K562 (cell line): ENCODE measurements around the gene NUDT5. TPM values are rescaled to one million over a fixed set of nuclear protein-coding genes. Genes with fewer than 3 reads are reported as not detected.

ENCODE experiments used
- ATF7 ChIP-seq: fragments of 450-650 bp; IDR thresholded peaks from 2 replicates; pipeline ENCODE4 v1.7.1; 2014; ENCODE audit warnings: mild to moderate bottlenecking, moderate library complexity
- CBX8 ChIP-seq: fragments of 200-600 bp; sonication (generic); IDR thresholded peaks from 2 replicates; pipeline ENCODE4 v1.6.1; 2012; ENCODE audit warnings: borderline replicate concordance, mixed run types, low read depth, mild to moderate bottlenecking, moderate library complexity, mixed read lengths, low read length, control low read depth, inconsistent platforms; ENCODE audit not compliant: poor library complexity, severe bottlenecking; ENCODE audit errors: extremely low read depth
- CHD7 ChIP-seq: fragments of 200-600 bp; sonication (generic); IDR thresholded peaks from one replicate; pipeline ENCODE4 v1.6.1; 2012; ENCODE audit warnings: mild to moderate bottlenecking, low read depth, low read length, inconsistent platforms
- ELF1 ChIP-seq: fragments of 200-800 bp; sonication (Bioruptor generic); IDR thresholded peaks from 2 replicates; pipeline ENCODE4 v1.6.1; 2016; ENCODE audit warnings: missing genetic modification characterization, missing compliant biosample characterization
- MYBL2 ChIP-seq, 2 experiments: fragments of 450-650 bp in 1 of 2; sonication (generic) in 1 of 2; formaldehyde crosslinking in 1 of 2; IDR thresholded peaks; 2 replicates each; pipeline versions ENCODE4 v1.6.1 to v1.8.1; 2017 to 2022; ENCODE audit warnings: borderline replicate concordance in 1 of 2, inconsistent platforms in 1 of 2, low read depth in 1 of 2, mild to moderate bottlenecking in 1 of 2, missing genetic modification reagents in 1 of 2, moderate library complexity in 1 of 2
- THRB ChIP-seq: fragments of 450-650 bp; formaldehyde crosslinking; conservative IDR thresholded peaks from 2 replicates; pipeline ENCODE4 v1.4.0; 2022; ENCODE audit warnings: mild to moderate bottlenecking, missing genetic modification characterization
- ZNF41 ChIP-seq: fragments of 250-450 bp; sonication (Bioruptor Pico); conservative IDR thresholded peaks from 2 replicates; pipeline ENCODE4 v1.4.0; 2020; ENCODE audit warnings: mild to moderate bottlenecking
- polyA plus RNA-seq, 8 experiments: library from polyadenylated mRNA; depleted of rRNA in 4 of 8; stranded (reverse) in 5 of 8; unstranded in 3 of 8; fragments of >200 nt; fragmentation: Nextera tagmentation in 2 of 8; fragmentation: Illumina TruSeq in 1 of 8; extraction: Ambion mirVana in 2 of 8; extraction: Trizol in 1 of 8; gene quantifications; 2 replicates each; pipeline versions ENCODE4 v1.2.1 to v1.2.3, GENCODE V29; 2011 to 2014; ENCODE audit warnings: inconsistent platforms in 1 of 8, missing spikeins in 1 of 8
- total RNA-seq, 7 experiments: library from RNA; depleted of rRNA in 6 of 7; stranded (reverse); fragments of >200 nt in 6 of 7; fragmentation: Illumina TruSeq in 2 of 7; extraction: Trizol in 2 of 7; gene quantifications; 2 replicates each; pipeline versions ENCODE4 v1.2.1 to v1.2.3, GENCODE V29; 2011 to 2021; ENCODE audit warnings: low replicate concordance in 1 of 7
- TF ChIP-seq, protein P1 (sequence below): fragments of 250-450 bp; sonication (Bioruptor Pico); IDR thresholded peaks from 2 replicates; pipeline ENCODE4 v1.4.0; 2020; ENCODE audit warnings: mild to moderate bottlenecking, moderate library complexity

The NUDT5 gene
- total and polyA plus RNA-seq, 9 of the 15 experiments (the other 6 are each of a cell fraction or from before 2014, with no cell fraction given), result 87.7 to 422 (median 186) TPM

DNA sequence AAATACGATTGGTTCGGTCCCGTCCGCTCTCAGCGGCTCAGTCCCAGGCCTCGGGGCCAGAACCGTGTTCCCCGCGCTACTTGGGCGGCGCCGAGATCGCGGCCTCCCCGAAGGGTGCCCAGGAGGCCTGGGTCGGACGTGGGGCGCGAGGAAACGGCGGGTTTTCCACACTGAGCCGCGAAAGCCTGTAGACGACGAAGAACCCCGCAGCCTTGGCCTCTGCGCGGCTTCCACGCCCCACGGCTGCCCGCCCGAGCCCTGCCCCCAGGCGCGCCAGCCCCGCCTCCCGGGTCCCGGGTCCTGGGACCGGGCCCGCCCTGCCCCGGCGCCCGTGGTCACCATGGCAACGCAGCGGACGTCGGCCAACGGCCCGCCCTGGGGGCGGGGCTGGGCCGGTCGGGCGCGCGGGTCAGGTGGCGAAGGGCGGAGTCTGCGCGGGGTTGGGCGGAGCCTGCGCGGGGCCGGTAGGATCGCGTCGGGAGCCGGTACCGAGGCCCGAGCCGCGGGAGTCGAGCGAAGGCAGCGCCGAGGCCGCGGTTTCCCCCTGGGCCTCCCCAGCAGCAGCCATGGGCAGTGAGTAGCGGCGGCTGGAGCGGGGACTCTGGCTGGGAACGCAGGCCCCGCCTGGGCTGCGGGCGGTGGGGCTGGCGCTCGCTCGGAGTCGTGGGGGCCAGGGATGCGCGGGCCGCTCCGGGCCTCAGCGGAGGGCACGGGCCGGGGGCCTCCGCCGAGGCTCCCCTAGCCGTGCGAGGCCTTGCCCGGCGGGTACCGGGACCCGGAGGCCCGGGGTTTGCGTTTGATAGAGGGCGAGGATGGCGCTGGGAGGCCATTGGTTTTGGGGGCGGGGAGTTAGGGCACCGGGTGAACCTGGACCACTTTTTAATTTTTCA, 66.2 kb downstream of the NUDT5 start, which contains the start of gene SEC61A2 (continued):
- TF ChIP-seq MYBL2 (IDR thresholded peaks at IDR 0.05; ENCODE audit: low read depth), result no peak
- TF ChIP-seq MYBL2 (CRISPR knock-in tag; IDR thresholded peaks at IDR 0.05; ENCODE audit: borderline replicate concordance), result no peak
- no peak for TF ChIP-seq ZNF41 (CRISPR knock-in tag)
- TF ChIP-seq ATF7, result 0 out of 2 replicates have a peak, but pooled peaks have one; percentile 61
- TF ChIP-seq, protein P1, sequence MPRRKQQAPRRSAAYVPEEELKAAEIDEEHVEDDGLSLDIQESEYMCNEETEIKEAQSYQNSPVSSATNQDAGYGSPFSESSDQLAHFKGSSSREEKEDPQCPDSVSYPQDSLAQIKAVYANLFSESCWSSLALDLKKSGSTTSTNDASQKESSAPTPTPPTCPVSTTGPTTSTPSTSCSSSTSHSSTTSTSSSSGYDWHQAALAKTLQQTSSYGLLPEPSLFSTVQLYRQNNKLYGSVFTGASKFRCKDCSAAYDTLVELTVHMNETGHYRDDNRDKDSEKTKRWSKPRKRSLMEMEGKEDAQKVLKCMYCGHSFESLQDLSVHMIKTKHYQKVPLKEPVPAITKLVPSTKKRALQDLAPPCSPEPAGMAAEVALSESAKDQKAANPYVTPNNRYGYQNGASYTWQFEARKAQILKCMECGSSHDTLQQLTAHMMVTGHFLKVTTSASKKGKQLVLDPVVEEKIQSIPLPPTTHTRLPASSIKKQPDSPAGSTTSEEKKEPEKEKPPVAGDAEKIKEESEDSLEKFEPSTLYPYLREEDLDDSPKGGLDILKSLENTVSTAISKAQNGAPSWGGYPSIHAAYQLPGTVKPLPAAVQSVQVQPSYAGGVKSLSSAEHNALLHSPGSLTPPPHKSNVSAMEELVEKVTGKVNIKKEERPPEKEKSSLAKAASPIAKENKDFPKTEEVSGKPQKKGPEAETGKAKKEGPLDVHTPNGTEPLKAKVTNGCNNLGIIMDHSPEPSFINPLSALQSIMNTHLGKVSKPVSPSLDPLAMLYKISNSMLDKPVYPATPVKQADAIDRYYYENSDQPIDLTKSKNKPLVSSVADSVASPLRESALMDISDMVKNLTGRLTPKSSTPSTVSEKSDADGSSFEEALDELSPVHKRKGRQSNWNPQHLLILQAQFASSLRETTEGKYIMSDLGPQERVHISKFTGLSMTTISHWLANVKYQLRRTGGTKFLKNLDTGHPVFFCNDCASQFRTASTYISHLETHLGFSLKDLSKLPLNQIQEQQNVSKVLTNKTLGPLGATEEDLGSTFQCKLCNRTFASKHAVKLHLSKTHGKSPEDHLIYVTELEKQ (CRISPR knock-in tag), result no peak
- TF ChIP-seq CBX8, result no peak
- no peak for TF ChIP-seq THRB (CRISPR knock-in tag)
- TF ChIP-seq ELF1 (tag), result no peak
- TF ChIP-seq CHD7, result no peak
